NCI-H2171 treated with DMSO at 0.1 percent for 48 hours (cell line): ENCODE data around the gene HSD17B2.
A peak's percentile ranks its signal among the peaks of the same experiment; 100 is the strongest.

Experiments
- DNase-seq: peaks from one replicate; lab custom pipeline; 2025; lab: John Stamatoyannopoulos, UW

Gene HSD17B2

GRCh38 chr16:82050506-82050905 is 15.5 kb downstream of the HSD17B2 start:
- DNase-seq: no peak

- no peak for DNase-seq
Measured at GRCh38 chr16:82050909-82051357, 15.9 kb downstream of the HSD17B2 start.

GRCh38 chr16:82051656-82052055 is 16.6 kb downstream of the HSD17B2 start:
- DNase-seq: no peak

GRCh38 chr16:82055117-82055516 is 20.1 kb downstream of the HSD17B2 start:
- DNase-seq: peak; percentile 27

- DNase-seq: no peak
Measured at GRCh38 chr16:82055728-82056549, 20.9 kb downstream of the HSD17B2 start.

GRCh38 chr16:82056550-82056896 is 21.5 kb downstream of the HSD17B2 start:
- DNase-seq: no peak

GRCh38 chr16:82059161-82059982 is 24.3 kb downstream of the HSD17B2 start:
- DNase-seq: no peak

- no peak for DNase-seq
Measured at GRCh38 chr16:82059983-82060421, 24.9 kb downstream of the HSD17B2 start.

GRCh38 chr16:82061861-82062525 is 26.9 kb downstream of the HSD17B2 start:
- no peak for DNase-seq

GRCh38 chr16:82062645-82063058 is 27.6 kb downstream of the HSD17B2 start:
- no peak for DNase-seq

GRCh38 chr16:82063456-82064082 is 28.5 kb downstream of the HSD17B2 start:
- peak; percentile 28 for DNase-seq

GRCh38 chr16:82067042-82067803 is 32.2 kb downstream of the HSD17B2 start:
- DNase-seq: no peak

GRCh38 chr16:82067804-82068325 is 32.8 kb downstream of the HSD17B2 start:
- no peak for DNase-seq

- no peak for DNase-seq
Measured at GRCh38 chr16:82070656-82071369, 35.8 kb downstream of the HSD17B2 start.

- DNase-seq: no peak
Measured at GRCh38 chr16:82071421-82071820, 36.4 kb downstream of the HSD17B2 start.

- no peak for DNase-seq
Measured at GRCh38 chr16:82072313-82072712, 37.3 kb downstream of the HSD17B2 start.

GRCh38 chr16:82074019-82074558 is 39.0 kb downstream of the HSD17B2 start:
- DNase-seq: no peak

- DNase-seq: no peak
Measured at GRCh38 chr16:82078125-82078524, 43.1 kb downstream of the HSD17B2 start.

GRCh38 chr16:82079892-82080291 is 44.8 kb downstream of the HSD17B2 start:
- DNase-seq: no peak

GRCh38 chr16:82081264-82081663 is 46.2 kb downstream of the HSD17B2 start:
- DNase-seq: no peak
